IgD-negative memory B cell (primary cell): ENCODE measurements around the gene NUDT11. TPM values are rescaled to one million over a fixed set of nuclear protein-coding genes. Genes with fewer than 3 reads are reported as not detected.
"Not testable (repeated sequence)": the region's sequence is repeated elsewhere in the genome, so short reads cannot be mapped to it uniquely, and the experiment has no call there.

ENCODE experiments used
- H3K27ac Mint-ChIP-seq, 3 donors: one replicate each; pipeline ENCODE4 v1.8.0; 2020 to 2022; ENCODE audit warnings: mild to moderate bottlenecking in 3 of 3, mixed read lengths in 3 of 3, moderate library complexity in 1 of 3
- H3K27me3 Mint-ChIP-seq: one replicate; pipeline ENCODE4 v1.8.0; 2021; ENCODE audit warnings: mixed read lengths
- H3K36me3 Mint-ChIP-seq: one replicate; pipeline ENCODE4 v1.8.0; 2020; ENCODE audit warnings: mild to moderate bottlenecking, mixed read lengths
- H3K4me1 Mint-ChIP-seq, 3 donors: one replicate each; pipeline ENCODE4 v1.8.0; 2020 to 2022; ENCODE audit warnings: mixed read lengths in 3 of 3, mild to moderate bottlenecking in 1 of 3
- H3K4me3 Mint-ChIP-seq, 4 donors: one replicate each; pipeline ENCODE4 v1.8.0; 2020 to 2022; ENCODE audit warnings: mild to moderate bottlenecking in 4 of 4, mixed read lengths in 4 of 4, moderate library complexity in 3 of 4
- H3K9me3 Mint-ChIP-seq, 3 donors: one replicate each; pipeline ENCODE4 v1.8.0; 2020 to 2021; ENCODE audit warnings: mixed read lengths in 3 of 3, mild to moderate bottlenecking in 1 of 3
- polyA plus RNA-seq: library from polyadenylated mRNA; unstranded; fragments of 300-500 nt; fragmentation: Illumina TruSeq; gene quantifications from one replicate; pipeline ENCODE4 v1.2.3, GENCODE V29; 2021

NUDT11 gene
- polyA plus RNA-seq: 0.20 TPM

DNA sequence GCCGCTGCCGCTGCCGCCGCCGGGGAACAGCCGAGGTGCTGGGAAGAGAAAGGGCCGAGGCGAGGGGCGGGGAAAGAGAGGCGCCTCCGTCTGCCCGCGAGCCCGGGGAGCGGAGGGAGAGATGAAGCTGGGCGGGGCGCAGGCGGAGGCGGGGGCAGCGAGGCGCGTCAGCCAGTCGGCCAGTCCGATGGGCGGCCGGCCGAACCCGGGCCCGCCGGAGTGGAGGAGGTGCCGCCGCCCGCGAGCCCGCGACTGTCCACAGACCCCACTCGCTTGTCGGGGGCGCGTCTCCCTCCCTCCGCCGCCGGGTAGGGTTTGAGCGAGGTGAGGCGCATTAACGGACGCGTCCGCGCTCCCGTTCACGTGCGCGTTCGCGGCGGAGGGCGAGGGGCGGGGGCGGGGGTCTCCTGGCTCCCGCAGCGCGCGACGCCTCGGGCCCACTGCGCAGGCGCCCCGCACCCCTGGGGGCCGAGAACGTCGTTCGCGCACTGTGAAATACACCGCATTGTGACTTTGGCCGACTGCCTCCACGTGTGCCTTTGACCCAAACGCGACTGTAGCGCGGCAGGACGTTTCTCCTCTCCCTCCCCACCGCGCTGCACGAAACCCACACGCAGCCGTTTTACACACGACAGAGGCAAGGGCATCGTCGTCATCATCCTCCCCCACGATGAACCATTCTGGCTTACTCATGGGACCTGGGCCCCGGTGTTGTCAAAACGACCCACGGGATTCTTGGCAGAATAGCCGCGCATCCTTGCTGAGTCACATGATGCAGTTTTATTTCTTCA, at the start of gene NUDT11:
Gene NUDT11 (minus strand): TSS at position 92 of the 791 bp plus-strand sequence. CDS start 148 bp downstream, outside the sequence.
- H3K9me3 Mint-ChIP-seq: peaks cover 0 to 2% (median 0%) of the 10 kb centered on the region in 3 donors

DNA sequence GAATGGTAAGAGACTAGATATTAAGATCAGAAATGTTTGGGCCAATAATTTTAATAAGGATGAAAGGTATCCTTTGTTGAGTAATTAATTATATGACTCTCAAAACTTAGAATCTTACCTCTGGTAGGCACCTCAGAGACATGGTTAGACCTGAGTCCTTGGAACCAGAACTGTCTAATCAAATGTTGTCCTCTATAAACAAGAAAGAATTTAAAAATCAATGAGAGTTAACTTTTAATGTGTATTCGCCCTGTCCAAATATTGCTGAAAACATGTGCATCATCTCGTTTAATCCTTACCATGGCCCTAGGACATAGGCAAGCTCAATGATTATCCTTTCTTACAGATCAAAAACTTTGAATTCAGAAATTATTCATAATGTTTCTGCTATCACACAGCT, 24.0 kb upstream of the NUDT11 start:
- Mint-ChIP-seq H3K27ac (no peak overlapping the region), H3K9me3 (peaks cover 0 to 2% (median 0%) of the 10 kb centered on the region in 3 donors), H3K27me3 (peaks cover 8% of the 10 kb centered on the region), H3K4me1 (no peaks in the 10 kb centered on the region), H3K4me3 (no peak overlapping the region), H3K36me3 (peaks cover 2% of the 10 kb centered on the region)

More for the DNA sequence above, at the start of gene NUDT11:
- Mint-ChIP-seq H3K4me3 (peak within 1 kb of the TSS; percentile 81 to 90 (median 88)), H3K27me3 (peaks cover 15% of the 10 kb centered on the region), H3K27ac (no peak within 1 kb of the TSS), H3K36me3 (no peaks in the 10 kb centered on the region), H3K4me1 (peaks cover 2 to 5% (median 2%) of the 10 kb centered on the region in 3 donors)

DNA sequence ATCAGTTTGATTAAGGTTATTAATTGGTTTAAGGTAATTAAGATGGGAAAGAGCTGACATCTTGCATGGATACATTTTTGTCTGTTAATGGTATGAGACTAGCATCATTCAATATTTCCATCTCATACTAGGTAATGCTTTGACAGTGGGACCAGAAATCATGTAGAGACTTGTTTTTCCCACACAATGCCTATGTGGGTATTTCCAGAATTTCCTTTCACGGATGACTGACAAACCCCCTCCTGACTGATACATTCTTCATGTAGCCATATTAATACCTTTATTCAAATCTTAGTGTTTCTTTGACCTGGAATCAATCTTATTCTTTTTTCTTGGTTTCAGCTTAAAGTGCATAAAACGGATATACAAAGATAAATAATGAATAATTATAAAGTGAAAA, 22.7 kb upstream of the NUDT11 start:
- H3K4me3 Mint-ChIP-seq, H3K27ac Mint-ChIP-seq, H3K4me1 Mint-ChIP-seq, H3K36me3 Mint-ChIP-seq, H3K27me3 Mint-ChIP-seq, H3K9me3 Mint-ChIP-seq: not testable (repeated sequence)

DNA sequence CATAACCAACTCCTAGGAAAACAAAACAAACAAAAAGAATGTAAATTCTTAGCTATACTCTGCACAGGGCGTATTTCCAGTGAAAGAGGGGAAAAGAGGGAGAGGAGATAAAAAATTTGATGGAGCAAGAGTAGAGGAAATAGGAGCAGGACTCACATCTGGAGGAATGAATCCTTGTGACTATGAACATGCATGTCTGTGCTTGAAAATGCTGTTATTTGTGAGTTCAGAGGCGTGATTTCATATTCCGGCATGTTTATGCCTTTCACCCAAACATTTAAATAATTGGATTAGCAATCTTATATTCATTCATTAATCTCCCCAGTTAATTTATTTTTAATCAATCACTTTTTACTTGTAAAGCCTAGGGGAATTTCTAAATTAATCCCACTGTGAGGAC, 11.2 kb upstream of the NUDT11 start:
- H3K36me3 Mint-ChIP-seq: no peaks in the 10 kb centered on the region
- no peaks in the 10 kb centered on the region for H3K4me1 Mint-ChIP-seq
- no peak overlapping the region for H3K4me3 Mint-ChIP-seq
- H3K27ac Mint-ChIP-seq: no peak overlapping the region
- H3K27me3 Mint-ChIP-seq: peaks cover 5% of the 10 kb centered on the region
- no peaks in the 10 kb centered on the region for H3K9me3 Mint-ChIP-seq

DNA sequence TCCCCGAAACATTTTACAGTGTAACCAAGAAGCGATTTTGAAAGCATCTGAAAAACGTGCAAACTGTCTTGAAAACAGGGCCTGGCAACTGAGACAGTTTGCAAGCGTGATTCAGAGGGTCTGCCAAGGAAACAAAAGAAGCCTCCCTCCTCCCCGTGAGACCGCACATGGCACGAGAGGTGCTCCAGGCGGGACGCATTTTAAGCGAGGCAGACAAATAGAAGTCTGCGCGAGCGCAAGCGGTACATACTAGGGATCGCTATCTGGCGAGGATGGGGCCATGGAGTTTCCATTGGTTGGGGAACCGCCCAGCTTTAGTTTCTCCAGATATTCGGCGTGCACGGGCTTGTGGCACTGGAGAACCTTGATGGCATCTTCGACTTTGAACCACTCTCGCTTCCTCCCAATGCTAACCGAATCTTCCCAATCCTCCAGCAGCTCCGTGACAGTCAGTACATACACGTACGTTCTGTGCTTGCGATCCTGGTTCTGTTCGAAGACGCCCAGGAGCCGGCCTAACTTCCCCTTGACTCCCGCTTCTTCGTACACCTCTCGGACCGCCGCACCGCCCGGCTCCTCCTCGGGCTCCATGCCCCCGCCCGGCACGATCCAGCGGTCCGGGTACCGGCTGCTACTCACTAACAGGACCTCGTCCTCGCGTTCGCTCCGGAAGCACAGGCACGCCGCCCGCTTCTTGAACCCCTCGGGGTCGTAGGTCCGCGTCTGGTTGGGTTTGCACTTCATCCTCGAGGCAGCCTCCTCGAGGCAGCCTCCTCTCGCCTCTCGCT, 497 bp downstream of the NUDT11 start:
- not testable (repeated sequence) for H3K36me3 Mint-ChIP-seq, H3K27ac Mint-ChIP-seq
- peaks cover 18% of the 10 kb centered on the region for H3K27me3 Mint-ChIP-seq

DNA sequence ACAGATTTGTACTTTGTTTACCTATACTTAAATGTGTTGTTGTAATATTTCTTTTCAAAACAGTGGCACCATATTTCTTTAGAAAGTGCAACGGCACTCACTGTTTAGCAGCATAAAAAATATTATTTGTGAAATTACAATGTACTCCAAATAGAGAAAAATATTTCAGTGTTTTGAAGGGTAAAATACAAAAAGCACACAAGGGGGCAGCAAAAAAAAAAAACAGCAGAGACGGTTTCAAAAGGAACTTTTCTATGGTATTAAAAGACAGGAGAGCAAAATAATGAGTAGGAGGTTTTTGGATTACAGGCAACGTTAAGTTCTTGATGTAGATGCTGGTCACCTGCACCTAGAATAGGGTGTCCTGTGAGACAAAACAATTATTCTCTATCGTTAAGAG, 2.0 kb downstream of the NUDT11 start:
- peak overlapping the region in 1 of 4 donors; percentile 80 for H3K4me3 Mint-ChIP-seq

More for the DNA sequence above, 497 bp downstream of the NUDT11 start:
- H3K9me3 Mint-ChIP-seq, H3K4me1 Mint-ChIP-seq: not testable (repeated sequence)
- H3K4me3 Mint-ChIP-seq: peak overlapping the region; percentile 74 to 88 (median 84)

DNA sequence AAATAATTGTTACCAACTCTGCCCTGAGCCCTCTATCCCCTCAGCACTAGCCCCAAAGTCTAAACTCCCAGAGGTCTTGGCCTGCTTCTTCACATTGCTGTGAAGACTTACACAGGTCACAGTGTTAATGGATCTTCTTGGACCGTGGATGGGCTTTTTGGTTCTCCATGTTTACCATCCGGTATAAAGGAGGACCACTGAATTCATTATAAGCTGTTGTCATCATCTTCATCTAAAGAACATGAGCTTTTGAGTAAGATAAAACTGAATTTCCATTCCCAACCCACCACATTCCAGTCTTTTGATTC, 8.5 kb downstream of the NUDT11 start:
- Mint-ChIP-seq H3K9me3 (no peaks in the 10 kb centered on the region), H3K4me1 (no peaks in the 10 kb centered on the region), H3K27ac (no peak overlapping the region), H3K27me3 (peaks cover 8% of the 10 kb centered on the region), H3K36me3 (no peaks in the 10 kb centered on the region), H3K4me3 (no peak overlapping the region)

More for the DNA sequence above, 2.0 kb downstream of the NUDT11 start:
- Mint-ChIP-seq H3K9me3 (no peaks in the 10 kb centered on the region), H3K36me3 (no peaks in the 10 kb centered on the region), H3K27ac (no peak overlapping the region), H3K27me3 (peaks cover 17% of the 10 kb centered on the region), H3K4me1 (peaks cover 2 to 5% (median 2%) of the 10 kb centered on the region in 3 donors)

DNA sequence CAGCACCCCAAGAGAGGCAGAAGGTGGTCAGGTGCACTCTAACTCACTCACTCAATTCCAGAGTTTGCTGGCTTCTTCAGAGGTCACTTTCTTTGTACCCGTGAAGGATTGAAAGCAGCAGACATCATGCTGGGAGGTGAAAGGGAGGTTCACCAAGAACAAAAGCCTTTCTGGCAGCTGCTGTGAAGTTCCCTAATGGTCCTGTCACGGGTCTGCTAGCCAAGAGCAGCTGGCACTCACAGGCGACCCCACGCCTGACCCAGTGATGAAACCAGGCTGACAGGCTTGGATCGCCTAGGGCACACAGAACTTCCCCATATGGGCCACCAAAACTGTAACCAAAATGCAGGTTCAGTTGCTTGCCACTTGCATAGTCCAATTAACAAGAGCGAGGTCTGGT, 11.8 kb downstream of the NUDT11 start:
- peak overlapping the region in 1 of 3 donors; percentile 54 for H3K27ac Mint-ChIP-seq

DNA sequence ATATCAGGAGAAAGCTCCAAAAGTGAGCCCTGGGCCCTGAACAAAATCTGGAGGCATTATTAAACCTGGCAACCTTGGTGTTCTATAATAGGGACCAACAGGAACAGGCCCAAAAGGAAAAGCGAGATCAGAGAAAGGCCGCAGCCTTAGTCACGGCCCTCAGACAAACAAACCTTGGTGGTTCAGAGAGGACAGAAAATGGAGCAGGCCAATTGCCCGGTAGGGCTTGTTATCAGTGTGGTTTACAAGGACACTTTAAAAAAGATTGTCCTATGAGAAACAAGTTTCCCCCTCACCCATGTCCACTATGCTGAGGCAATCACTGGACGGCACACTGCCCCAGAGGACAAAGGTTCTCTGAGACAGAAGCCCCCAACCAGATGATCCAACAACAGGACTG, 14.0 kb downstream of the NUDT11 start:
- H3K27ac Mint-ChIP-seq, H3K4me1 Mint-ChIP-seq, H3K27me3 Mint-ChIP-seq, H3K4me3 Mint-ChIP-seq, H3K9me3 Mint-ChIP-seq, H3K36me3 Mint-ChIP-seq: not testable (repeated sequence)

More for the DNA sequence above, 11.8 kb downstream of the NUDT11 start:
- no peaks in the 10 kb centered on the region for H3K36me3 Mint-ChIP-seq
- H3K27me3 Mint-ChIP-seq: peaks cover under 1% of the 10 kb centered on the region
- no peaks in the 10 kb centered on the region for H3K4me1 Mint-ChIP-seq
- no peaks in the 10 kb centered on the region for H3K9me3 Mint-ChIP-seq
- no peak overlapping the region for H3K4me3 Mint-ChIP-seq

DNA sequence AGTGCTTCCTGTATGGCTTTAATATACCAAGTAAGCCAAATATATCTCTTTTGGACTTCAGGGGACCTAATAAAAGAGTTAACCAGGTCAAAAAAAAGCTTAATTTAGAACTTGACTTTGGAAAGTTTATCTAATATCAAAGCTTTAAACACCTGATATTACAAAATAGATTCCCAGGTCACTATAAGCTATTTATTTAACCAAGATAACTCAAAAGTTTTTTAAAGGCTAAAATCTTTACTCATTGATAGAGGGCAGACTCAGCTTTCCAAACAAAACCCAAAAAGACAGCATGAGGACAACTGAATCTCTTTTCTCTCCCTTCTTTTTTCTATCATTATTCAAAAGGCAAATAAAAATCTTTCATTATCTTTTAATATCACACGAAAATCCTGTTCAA, 19.5 kb downstream of the NUDT11 start:
- H3K27ac Mint-ChIP-seq: no peak overlapping the region
- no peak overlapping the region for H3K4me3 Mint-ChIP-seq
- H3K9me3 Mint-ChIP-seq: peaks cover 0 to 6% (median 5%) of the 10 kb centered on the region in 3 donors
- no peaks in the 10 kb centered on the region for H3K36me3 Mint-ChIP-seq
- no peaks in the 10 kb centered on the region for H3K4me1 Mint-ChIP-seq
- peaks cover 2% of the 10 kb centered on the region for H3K27me3 Mint-ChIP-seq

DNA sequence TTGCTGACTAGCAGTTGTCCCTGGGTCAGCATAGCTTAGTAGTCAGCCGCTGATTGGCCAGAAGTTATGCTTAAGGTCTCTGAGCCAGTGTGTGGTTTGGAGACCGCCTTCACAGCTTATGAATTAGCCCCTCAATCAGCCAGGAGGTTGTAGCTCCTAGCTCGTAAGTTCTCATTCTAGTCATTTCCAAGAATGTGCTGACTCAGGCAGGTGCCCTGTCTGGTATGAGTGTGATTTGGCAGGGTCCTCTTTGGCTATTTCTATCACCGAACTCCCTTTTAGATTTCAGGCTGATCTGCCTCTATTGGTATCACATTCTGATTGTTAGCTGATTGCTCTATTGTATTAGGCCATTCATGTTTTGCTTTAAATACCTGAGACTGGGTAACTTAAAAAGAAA, 33.1 kb downstream of the NUDT11 start:
- no peaks in the 10 kb centered on the region for H3K9me3 Mint-ChIP-seq

DNA sequence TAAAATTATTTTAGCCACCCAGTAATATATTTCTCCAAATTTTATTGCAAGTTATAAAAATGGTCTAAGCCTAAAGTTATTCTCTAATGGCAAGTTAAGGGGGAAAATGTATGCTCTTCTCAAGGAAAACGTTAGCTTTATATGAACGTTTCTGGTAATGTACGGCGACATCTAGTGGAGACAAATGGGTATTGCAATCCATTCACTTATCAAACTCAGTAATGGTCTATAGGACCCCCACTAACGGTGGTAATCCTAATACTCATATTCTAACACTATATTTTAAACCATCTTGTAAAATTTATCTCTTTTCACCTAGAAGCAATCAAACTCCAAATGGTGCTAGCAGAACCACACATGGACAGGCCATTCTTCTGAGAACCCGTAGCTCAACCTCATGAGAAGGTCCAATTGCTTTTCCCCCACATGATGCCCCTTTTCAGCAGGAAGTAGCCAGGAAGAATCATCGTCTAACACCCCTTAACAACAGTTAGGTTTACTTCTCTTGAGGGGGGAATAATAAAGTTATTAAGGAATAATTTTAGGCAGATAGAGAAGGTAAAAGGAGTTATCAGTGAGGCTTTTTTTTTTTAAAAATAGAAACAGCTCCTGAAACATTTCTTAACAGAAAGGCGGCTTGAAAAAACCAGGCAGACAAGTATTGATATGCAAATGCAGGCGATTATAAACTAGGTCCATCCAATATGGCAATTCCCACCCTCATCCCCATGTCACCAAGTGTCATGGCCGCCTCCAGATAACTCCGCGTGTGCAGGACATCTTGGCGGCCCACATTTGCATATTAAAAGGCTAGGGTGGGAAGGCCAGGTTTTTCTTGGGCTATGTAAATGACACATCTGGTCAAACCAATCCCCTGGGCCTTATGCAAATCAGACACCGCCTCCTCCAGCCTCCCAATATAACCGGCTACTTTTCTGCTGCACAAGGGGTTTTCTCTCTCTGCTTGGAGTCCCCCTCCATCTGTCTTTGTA, 35.0 kb downstream of the NUDT11 start:
- no peaks in the 10 kb centered on the region for H3K9me3 Mint-ChIP-seq
- H3K27ac Mint-ChIP-seq: no peak overlapping the region
- no peaks in the 10 kb centered on the region for H3K36me3 Mint-ChIP-seq
- no peaks in the 10 kb centered on the region for H3K27me3 Mint-ChIP-seq
- no peak overlapping the region for H3K4me3 Mint-ChIP-seq
- H3K4me1 Mint-ChIP-seq: peaks cover 0 to 4% (median 3%) of the 10 kb centered on the region in 3 donors

More for the DNA sequence above, 33.1 kb downstream of the NUDT11 start:
- no peaks in the 10 kb centered on the region for H3K27me3 Mint-ChIP-seq
- no peak overlapping the region for H3K27ac Mint-ChIP-seq
- no peak overlapping the region for H3K4me3 Mint-ChIP-seq
- H3K4me1 Mint-ChIP-seq: no peaks in the 10 kb centered on the region
- H3K36me3 Mint-ChIP-seq: no peaks in the 10 kb centered on the region

DNA sequence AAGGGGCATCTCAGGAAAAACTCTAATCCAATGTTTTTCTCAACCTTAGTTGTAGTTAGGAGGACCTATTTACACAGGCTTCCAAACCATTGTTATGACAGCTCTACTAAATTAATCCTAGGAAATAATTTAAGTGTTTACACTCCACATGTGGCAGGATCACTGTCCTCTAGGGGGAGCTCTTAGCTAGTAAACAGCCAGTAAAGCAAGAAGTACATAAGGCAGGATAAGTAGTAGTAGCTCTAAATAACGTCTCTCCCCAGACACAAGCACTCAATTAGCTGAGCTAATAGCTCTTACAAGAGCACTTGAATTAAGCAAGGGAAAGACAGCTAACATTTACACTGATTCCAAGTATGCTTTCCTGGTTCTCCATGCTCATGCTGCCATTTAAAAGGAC, 37.3 kb downstream of the NUDT11 start:
- H3K36me3 Mint-ChIP-seq: no peaks in the 10 kb centered on the region
- H3K9me3 Mint-ChIP-seq: no peaks in the 10 kb centered on the region
- peaks cover 0 to 4% (median 3%) of the 10 kb centered on the region in 3 donors for H3K4me1 Mint-ChIP-seq
- H3K27ac Mint-ChIP-seq: peak overlapping the region in 1 of 3 donors; percentile 10
- H3K4me3 Mint-ChIP-seq: no peak overlapping the region
- H3K27me3 Mint-ChIP-seq: peaks cover 1% of the 10 kb centered on the region

DNA sequence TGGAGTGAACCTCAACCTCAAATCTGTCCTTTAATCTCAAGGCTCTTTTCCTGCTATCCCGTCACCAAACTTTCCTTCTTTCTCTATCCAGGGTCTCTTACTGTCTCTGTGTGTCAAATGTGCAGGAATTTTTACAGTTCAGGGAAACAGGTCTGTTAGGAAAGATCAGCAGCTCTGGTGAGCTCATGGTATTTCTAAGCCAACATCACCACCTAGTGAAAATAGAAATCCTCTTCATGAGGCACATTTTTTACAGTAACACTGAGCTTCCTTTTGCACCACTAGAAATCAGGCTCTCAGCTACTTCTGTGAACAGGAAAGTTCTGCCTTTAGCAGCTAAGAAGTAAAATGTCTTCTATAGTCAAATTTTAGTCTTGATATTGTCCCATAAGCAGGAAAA, 39.6 kb downstream of the NUDT11 start:
- Mint-ChIP-seq H3K9me3 (no peaks in the 10 kb centered on the region), H3K27ac (peak overlapping the region in 1 of 3 donors; percentile 3), H3K36me3 (no peaks in the 10 kb centered on the region), H3K27me3 (peaks cover 1% of the 10 kb centered on the region), H3K4me3 (no peak overlapping the region), H3K4me1 (peaks cover 0 to 4% (median 3%) of the 10 kb centered on the region in 3 donors)

DNA sequence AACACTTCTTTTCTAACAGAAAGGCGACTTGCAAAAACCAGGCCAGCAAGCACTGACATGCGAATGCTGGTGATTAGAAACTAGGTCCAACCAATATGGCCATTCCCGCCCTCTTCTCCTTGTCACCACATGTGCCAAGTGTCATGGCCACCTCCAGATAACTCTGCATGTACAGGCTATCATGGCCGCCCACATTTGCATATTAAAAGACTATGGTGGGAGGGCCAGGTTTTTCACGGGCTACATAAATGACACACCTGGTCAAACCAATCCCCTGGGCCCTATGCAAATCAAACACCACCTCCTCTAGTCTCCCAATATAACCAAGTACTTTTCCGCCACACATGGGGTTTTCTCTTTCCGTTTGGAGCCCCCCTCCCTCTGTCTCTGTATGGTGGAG, 40.1 kb downstream of the NUDT11 start:
- no peaks in the 10 kb centered on the region for H3K36me3 Mint-ChIP-seq
- no peaks in the 10 kb centered on the region for H3K9me3 Mint-ChIP-seq
- peaks cover 0 to 4% (median 3%) of the 10 kb centered on the region in 3 donors for H3K4me1 Mint-ChIP-seq
- H3K27ac Mint-ChIP-seq: no peak overlapping the region
- no peak overlapping the region for H3K4me3 Mint-ChIP-seq
- H3K27me3 Mint-ChIP-seq: peaks cover 1% of the 10 kb centered on the region
